GM06990 (cell line): Measurements from ENCODE around the gene AKR1D1.

ENCODE experiments used
- DNase-seq: peaks from one replicate; pipeline ENCODE4 v3.0.0-alpha.2; 2011; ENCODE audit not compliant: insufficient read length; ENCODE audit errors: extremely low read depth
- H3K27me3 ChIP-seq: replicated peaks from 2 replicates; pipeline ENCODE4 v1.6.0; 2011; ENCODE audit warnings: low read length; ENCODE audit not compliant: control insufficient read depth, insufficient read depth
- H3K36me3 ChIP-seq: 2 replicates; pipeline ENCODE4 v1.5.1; 2011; ENCODE audit warnings: low read length; ENCODE audit not compliant: control insufficient read depth, insufficient read depth
- H3K4me3 ChIP-seq: replicated peaks from 2 replicates; pipeline ENCODE4 v1.5.1; 2011; ENCODE audit warnings: low read depth, mild to moderate bottlenecking, control low read depth, low read length
- TF ChIP-seq, protein P1 (sequence below): IDR thresholded peaks from 2 replicates; pipeline ENCODE4 v1.5.1; 2011; ENCODE audit warnings: low read length, control low read depth, mild to moderate bottlenecking, inconsistent platforms; ENCODE audit not compliant: insufficient read depth, poor library complexity, severe bottlenecking

AKR1D1 gene, protein sequence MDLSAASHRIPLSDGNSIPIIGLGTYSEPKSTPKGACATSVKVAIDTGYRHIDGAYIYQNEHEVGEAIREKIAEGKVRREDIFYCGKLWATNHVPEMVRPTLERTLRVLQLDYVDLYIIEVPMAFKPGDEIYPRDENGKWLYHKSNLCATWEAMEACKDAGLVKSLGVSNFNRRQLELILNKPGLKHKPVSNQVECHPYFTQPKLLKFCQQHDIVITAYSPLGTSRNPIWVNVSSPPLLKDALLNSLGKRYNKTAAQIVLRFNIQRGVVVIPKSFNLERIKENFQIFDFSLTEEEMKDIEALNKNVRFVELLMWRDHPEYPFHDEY

DNA sequence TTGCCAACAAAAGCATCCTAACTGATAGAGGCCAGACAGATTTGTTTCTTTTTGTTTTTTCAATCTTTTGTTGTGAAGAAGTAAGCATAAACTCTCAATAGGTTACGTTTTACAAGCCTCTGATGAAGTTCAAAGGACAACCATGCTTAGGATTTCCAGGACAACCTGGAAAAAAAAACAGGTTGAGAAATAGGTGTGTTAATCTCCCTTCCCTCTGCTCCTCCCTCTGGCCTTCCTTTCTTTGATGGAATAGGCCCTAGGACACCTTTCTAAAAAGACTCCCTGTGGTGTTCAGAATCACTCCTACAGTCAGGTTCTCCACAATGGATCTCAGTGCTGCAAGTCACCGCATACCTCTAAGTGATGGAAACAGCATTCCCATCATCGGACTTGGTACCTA lies at the start of gene AKR1D1:
Gene AKR1D1, plus strand, starts transcription at position 264 of the 400 bp plus-strand sequence. Its CDS starts 60 bp downstream, at position 324.
- Histone ChIP-seq H3K36me3 (no peaks in the 10 kb centered on the region), H3K4me3 (no peak within 1 kb of the TSS), H3K27me3 (no peaks in the 10 kb centered on the region)
- TF ChIP-seq, protein P1, sequence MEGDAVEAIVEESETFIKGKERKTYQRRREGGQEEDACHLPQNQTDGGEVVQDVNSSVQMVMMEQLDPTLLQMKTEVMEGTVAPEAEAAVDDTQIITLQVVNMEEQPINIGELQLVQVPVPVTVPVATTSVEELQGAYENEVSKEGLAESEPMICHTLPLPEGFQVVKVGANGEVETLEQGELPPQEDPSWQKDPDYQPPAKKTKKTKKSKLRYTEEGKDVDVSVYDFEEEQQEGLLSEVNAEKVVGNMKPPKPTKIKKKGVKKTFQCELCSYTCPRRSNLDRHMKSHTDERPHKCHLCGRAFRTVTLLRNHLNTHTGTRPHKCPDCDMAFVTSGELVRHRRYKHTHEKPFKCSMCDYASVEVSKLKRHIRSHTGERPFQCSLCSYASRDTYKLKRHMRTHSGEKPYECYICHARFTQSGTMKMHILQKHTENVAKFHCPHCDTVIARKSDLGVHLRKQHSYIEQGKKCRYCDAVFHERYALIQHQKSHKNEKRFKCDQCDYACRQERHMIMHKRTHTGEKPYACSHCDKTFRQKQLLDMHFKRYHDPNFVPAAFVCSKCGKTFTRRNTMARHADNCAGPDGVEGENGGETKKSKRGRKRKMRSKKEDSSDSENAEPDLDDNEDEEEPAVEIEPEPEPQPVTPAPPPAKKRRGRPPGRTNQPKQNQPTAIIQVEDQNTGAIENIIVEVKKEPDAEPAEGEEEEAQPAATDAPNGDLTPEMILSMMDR = no peak
- no peak for DNase-seq

DNA sequence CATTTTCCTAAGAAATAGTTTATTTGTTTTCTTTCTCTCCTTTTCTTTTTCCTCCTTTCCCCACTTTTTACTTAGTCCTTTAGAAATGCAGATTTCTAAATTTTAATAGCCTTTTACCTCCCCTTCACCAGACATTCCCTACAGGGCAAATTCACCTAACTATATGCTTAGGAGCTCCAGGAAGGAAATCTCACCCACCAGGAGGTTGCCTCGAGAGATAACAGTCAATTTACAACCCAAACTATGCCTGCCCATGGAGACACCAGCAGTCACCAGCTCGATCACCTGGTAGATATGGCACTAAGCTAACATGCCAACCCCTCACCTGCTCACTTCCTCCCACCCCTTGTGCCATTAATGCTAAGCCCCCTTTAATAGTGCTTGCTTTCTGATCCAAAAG lies 49.2 kb upstream of the AKR1D1 start:
- Histone ChIP-seq H3K27me3 (no peaks in the 10 kb centered on the region), H3K36me3 (no peaks in the 10 kb centered on the region), H3K4me3 (no peak overlapping the region)
- TF ChIP-seq, protein P1 = no peak
- DNase-seq = no peak

DNA sequence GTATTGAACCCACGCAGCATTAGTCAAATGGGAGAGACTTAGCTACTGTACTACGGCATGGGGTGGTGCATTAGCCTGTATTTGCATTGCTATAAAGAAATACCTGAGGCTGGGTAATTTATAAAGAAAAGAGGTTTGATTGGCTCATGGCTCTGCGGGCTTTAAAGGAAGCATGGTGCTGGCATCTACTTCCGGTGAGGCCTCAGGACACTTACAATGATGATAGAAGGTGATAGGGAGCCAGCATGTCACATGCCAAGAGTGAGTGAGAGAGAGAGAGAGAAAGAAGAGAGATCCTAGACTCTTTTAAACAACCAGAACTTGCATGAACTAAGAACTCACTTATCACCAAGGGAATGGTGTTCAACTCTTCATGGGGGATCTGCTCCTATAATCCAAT lies 47.1 kb upstream of the AKR1D1 start:
- no peak for DNase-seq
- no peaks in the 10 kb centered on the region for H3K36me3 ChIP-seq
- no peaks in the 10 kb centered on the region for H3K27me3 ChIP-seq
- TF ChIP-seq, protein P1 = no peak
- no peak overlapping the region for H3K4me3 ChIP-seq

DNA sequence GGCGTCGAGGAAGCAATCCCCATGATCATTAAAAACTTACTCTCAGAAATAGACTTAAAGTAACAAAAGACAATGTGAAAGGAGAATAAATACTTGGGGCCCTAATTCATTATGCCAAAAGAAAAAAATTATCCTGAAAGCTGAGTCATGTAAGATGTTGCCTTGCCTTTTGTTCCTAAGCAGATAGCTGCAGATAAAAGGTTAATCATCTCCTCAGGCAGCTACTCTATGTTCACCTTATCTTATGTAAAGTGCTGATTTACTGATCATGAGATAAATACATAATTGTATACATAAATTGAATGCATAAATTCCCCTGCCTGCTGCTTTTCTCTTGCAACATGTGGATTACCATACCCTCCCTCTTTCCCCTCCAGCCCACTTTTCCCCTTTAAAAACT lies 46.3 kb upstream of the AKR1D1 start:
- no peak for DNase-seq
- no peak overlapping the region for H3K4me3 ChIP-seq
- TF ChIP-seq, protein P1 = no peak
- H3K36me3 ChIP-seq = no peaks in the 10 kb centered on the region
- H3K27me3 ChIP-seq = no peaks in the 10 kb centered on the region

DNA sequence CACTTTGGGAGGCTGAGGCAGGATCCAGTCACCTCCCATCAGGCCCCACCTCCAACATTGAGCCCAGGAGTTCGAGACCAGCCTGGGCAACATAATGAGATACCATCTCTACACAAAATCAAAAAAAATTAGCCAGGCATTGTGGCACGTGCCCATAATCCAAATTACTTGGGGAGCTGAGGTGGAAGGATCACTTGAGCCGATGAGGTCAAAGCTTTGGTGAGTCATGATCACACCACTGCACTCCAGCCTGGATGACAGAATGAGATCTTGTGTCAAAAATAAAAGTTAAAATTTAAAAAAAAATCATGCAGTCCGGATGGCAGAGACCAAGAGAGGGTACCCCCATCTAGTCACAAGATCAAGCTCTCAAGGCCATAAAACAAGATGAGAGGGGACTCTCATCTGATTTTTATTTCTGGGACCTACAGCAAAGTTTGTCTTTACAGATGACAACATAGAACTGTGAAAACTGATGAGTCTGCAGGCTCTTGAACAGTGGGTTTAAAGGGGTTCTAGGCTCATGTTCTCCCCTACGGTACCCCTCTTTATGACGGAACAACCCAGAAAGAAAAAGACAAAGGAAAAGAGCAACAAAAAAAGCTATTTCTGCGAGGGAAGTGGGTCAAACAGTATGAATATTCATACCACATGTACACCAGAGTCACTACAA lies 45.4 kb upstream of the AKR1D1 start:
- H3K36me3 ChIP-seq = no peaks in the 10 kb centered on the region
- no peaks in the 10 kb centered on the region for H3K27me3 ChIP-seq
- TF ChIP-seq, protein P1 = no peak
- no peak for DNase-seq
- H3K4me3 ChIP-seq = no peak overlapping the region

DNA sequence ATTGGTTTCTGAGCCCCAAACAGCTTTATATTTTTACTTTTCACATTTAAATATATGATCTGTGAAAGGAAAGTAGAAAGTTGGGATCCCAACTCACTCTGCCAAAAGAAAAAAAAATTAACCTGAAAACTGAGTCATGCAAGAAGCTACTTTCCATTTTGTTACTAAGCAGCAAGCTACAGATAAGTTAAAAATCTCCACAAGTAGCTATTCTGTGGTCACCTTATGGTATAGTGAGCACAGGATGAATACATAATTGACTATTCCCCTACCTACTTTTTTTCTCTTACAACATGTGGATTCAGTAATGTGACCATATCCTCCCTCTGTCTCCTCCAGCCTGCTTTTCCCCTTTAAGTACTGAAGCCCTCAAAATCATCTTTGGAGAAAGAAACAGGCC lies 44.1 kb upstream of the AKR1D1 start:
- Histone ChIP-seq H3K4me3 (no peak overlapping the region), H3K36me3 (no peaks in the 10 kb centered on the region), H3K27me3 (no peaks in the 10 kb centered on the region)
- TF ChIP-seq, protein P1 = no peak
- no peak for DNase-seq
